Measurements from ENCODE around the gene MIF4GD.

The MIF4GD gene

GRCh38 chr17:75272848-75273184, 1.8 kb upstream of the MIF4GD start:
- H3K4me3 ChIP-seq (ENCODE audit: low read depth, low read length) = no peak overlapping the region
- DNase-seq (ENCODE audit: low read depth, low spot score) = no peak
- TF ChIP-seq CTCF (IDR thresholded peaks at IDR 0.05; ENCODE audit: low read depth, low read length) = no peak
- in situ Hi-C loops (cut with HindIII; ENCODE audit: low sequenced_read_pairs) = no loop called here

- peak overlapping the region; percentile 57 for H3K4me3 ChIP-seq (ENCODE audit: low read depth, low read length)
- in situ Hi-C loops (cut with HindIII; ENCODE audit: low sequenced_read_pairs) = no loop called here
- TF ChIP-seq CTCF (IDR thresholded peaks at IDR 0.05; ENCODE audit: low read depth, low read length) = no peak
- DNase-seq (ENCODE audit: low read depth, low spot score) = peak; percentile 29
Measured at GRCh38 chr17:75271955-75272847, 1.2 kb upstream of the MIF4GD start.

GRCh38 chr17:75271233-75271954, 363 bp upstream of the MIF4GD start:
- peak overlapping the region; percentile 57 for H3K4me3 ChIP-seq (ENCODE audit: low read depth, low read length)
- TF ChIP-seq CTCF (IDR thresholded peaks at IDR 0.05; ENCODE audit: low read depth, low read length) = peak; percentile 43
- peak; percentile 49 for DNase-seq (ENCODE audit: low read depth, low spot score)
- in situ Hi-C loops (cut with HindIII; ENCODE audit: low sequenced_read_pairs) = no loop called here

GRCh38 chr17:75270218-75270965, 639 bp downstream of the MIF4GD start:
- peak overlapping the region; percentile 72 for H3K4me3 ChIP-seq (ENCODE audit: low read depth, low read length)
- in situ Hi-C loops (cut with HindIII; ENCODE audit: low sequenced_read_pairs) = no loop called here
- DNase-seq (ENCODE audit: low read depth, low spot score) = peak; percentile 65
- peak; percentile 39 for TF ChIP-seq CTCF (IDR thresholded peaks at IDR 0.05; ENCODE audit: low read depth, low read length)

GRCh38 chr17:75269844-75270217, 1.2 kb downstream of the MIF4GD start:
- DNase-seq (ENCODE audit: low read depth, low spot score) = no peak
- H3K4me3 ChIP-seq (ENCODE audit: low read depth, low read length) = peak overlapping the region; percentile 72
- in situ Hi-C loops (cut with HindIII; ENCODE audit: low sequenced_read_pairs) = no loop called here
- TF ChIP-seq CTCF (IDR thresholded peaks at IDR 0.05; ENCODE audit: low read depth, low read length) = no peak

GRCh38 chr17:75267411-75268232, 3.4 kb downstream of the MIF4GD start:
- TF ChIP-seq CTCF (IDR thresholded peaks at IDR 0.05; ENCODE audit: low read depth, low read length) = no peak
- in situ Hi-C loops (cut with HindIII; ENCODE audit: low sequenced_read_pairs) = no loop called here
- no peak overlapping the region for H3K4me3 ChIP-seq (ENCODE audit: low read depth, low read length)
- DNase-seq (ENCODE audit: low read depth, low spot score) = no peak

All from astrocyte of the spinal cord (primary cell).